Loucy (cell line): ENCODE results near the gene CELF2.

ENCODE experiments used
- CTCF ChIP-seq: fragments of 200-600 bp; sonication (generic); conservative IDR thresholded peaks from 2 replicates; pipeline ENCODE4 v1.5.1; 2014; ENCODE audit warnings: mild to moderate bottlenecking, antibody characterized with exemption, low read length
- EZH2phosphoT487 ChIP-seq: fragments of 200-600 bp; IDR thresholded peaks from 2 replicates; pipeline ENCODE4 v1.6.1; 2018; ENCODE audit warnings: antibody characterized with exemption, mild to moderate bottlenecking, moderate library complexity, borderline replicate concordance

GRCh38 chr10:11295492-11295891 is 277.8 kb downstream of the CELF2 start:
- no peak for TF ChIP-seq CTCF
- no peak for TF ChIP-seq EZH2phosphoT487
